Frontal cortex (tissue), 4 donors: ENCODE data around the gene FCMR. TPM values are rescaled to one million over a fixed set of nuclear protein-coding genes. Genes with fewer than 3 reads are reported as not detected.
A peak's percentile ranks its signal among the peaks of the same experiment; 100 is the strongest.
"Not testable (repeated sequence)": the region's sequence is repeated elsewhere in the genome, so short reads cannot be mapped to it uniquely, and the experiment has no call there.

ENCODE experiments used
- DNase-seq, 2 donors: peaks; one replicate each; pipeline ENCODE4 v3.0.0; 2012; ENCODE audit warnings: low spot score in 2 of 2
- FAIRE-seq: peaks from 2 replicates; lab custom pipeline; 2012; peaks lifted over from hg19 to GRCh38; lab: Jason Lieb, UNC
- total RNA-seq: library from RNA; depleted of rRNA; stranded (reverse); fragments of >200 nt; gene quantifications from one replicate; pipeline ENCODE4 v1.2.3, GENCODE V29; 2014
- donor health status: control.
- donor health status: control.
- donor health status: control.

The FCMR gene
- total RNA-seq, 1 donor from 2014 or later, result under 0.01 TPM

GRCh38 chr1:206925106-206925736 lies 3.5 kb upstream of the FCMR start:
- DNase-seq, result no peak
- FAIRE-seq, result no peak

- DNase-seq (no peak), FAIRE-seq (no peak)
Observed at GRCh38 chr1:206924592-206925105, 2.9 kb upstream of the FCMR start.

GRCh38 chr1:206923961-206924557 lies 2.3 kb upstream of the FCMR start:
- not testable (repeated sequence) for FAIRE-seq

GRCh38 chr1:206923009-206923960 lies 1.5 kb upstream of the FCMR start:
- FAIRE-seq (no peak), DNase-seq (no peak)

More at GRCh38 chr1:206923961-206924557, 2.3 kb upstream of the FCMR start:
- not testable (repeated sequence) for DNase-seq

GRCh38 chr1:206922524-206922923 lies 783 bp upstream of the FCMR start:
- FAIRE-seq (no peak), DNase-seq (no peak)

GRCh38 chr1:206918076-206918475 lies 3.7 kb downstream of the FCMR start:
- FAIRE-seq, result no peak
- DNase-seq, result no peak

- DNase-seq (no peak), FAIRE-seq (no peak)
Observed at GRCh38 chr1:206916000-206916709, 5.6 kb downstream of the FCMR start.

- DNase-seq (no peak), FAIRE-seq (no peak)
Observed at GRCh38 chr1:206915030-206915735, 6.6 kb downstream of the FCMR start.

- DNase-seq, result no peak
- FAIRE-seq, result no peak
Observed at GRCh38 chr1:206913766-206914537, 7.8 kb downstream of the FCMR start.

- FAIRE-seq, result no peak
- peak; percentile 70 to 76 for DNase-seq
Observed at GRCh38 chr1:206912445-206913095, 9.2 kb downstream of the FCMR start.

- DNase-seq (peak in 1 of 2 donors; percentile 56), FAIRE-seq (no peak)
Observed at GRCh38 chr1:206911064-206911663, 10.6 kb downstream of the FCMR start.

GRCh38 chr1:206909883-206910318 lies 11.8 kb downstream of the FCMR start:
- DNase-seq (no peak), FAIRE-seq (no peak)

GRCh38 chr1:206909161-206909882 lies 12.4 kb downstream of the FCMR start:
- no peak for FAIRE-seq
- peak in 1 of 2 donors; percentile 41 for DNase-seq

GRCh38 chr1:206908038-206908437 lies 13.7 kb downstream of the FCMR start:
- DNase-seq (no peak), FAIRE-seq (no peak)

GRCh38 chr1:206907304-206907991 lies 14.3 kb downstream of the FCMR start:
- FAIRE-seq (no peak), DNase-seq (no peak)
